Stimulated activated CD8-positive, alpha-beta memory T cell treated with anti-CD3 and anti-CD28 coated beads, Interleukin-12 subunit alpha, Interleukin-12 subunit beta, amount 100 ng/mL, for 24 hours (primary cell): ENCODE data around the gene MRGPRX2.

Source experiments
- DNase-seq: peaks from one replicate; pipeline ENCODE4 v3.0.0-alpha.2; 2020; ENCODE audit errors: extremely low read depth

MRGPRX2 gene

GRCh38 chr11:19075636-19076035 lies 15.1 kb upstream of the MRGPRX2 start:
- no peak for DNase-seq

- DNase-seq, result no peak
These were observed 13.2 kb upstream of the MRGPRX2 start for GRCh38 chr11:19073454-19074415.

GRCh38 chr11:19072464-19072863 lies 11.9 kb upstream of the MRGPRX2 start:
- DNase-seq, result no peak

GRCh38 chr11:19071255-19071654 lies 10.7 kb upstream of the MRGPRX2 start:
- peak; percentile 14 for DNase-seq

GRCh38 chr11:19059833-19060232 lies 684 bp downstream of the MRGPRX2 start:
- DNase-seq, result no peak

GRCh38 chr11:19055905-19056304 lies 4.6 kb downstream of the MRGPRX2 start:
- no peak for DNase-seq

GRCh38 chr11:19055016-19055415 lies 5.5 kb downstream of the MRGPRX2 start:
- DNase-seq, result no peak

GRCh38 chr11:19053909-19054308 lies 6.6 kb downstream of the MRGPRX2 start:
- DNase-seq, result no peak

GRCh38 chr11:19050281-19050680 lies 10.2 kb downstream of the MRGPRX2 start:
- DNase-seq, result no peak

- DNase-seq, result no peak
These were observed 11.2 kb downstream of the MRGPRX2 start for GRCh38 chr11:19049351-19049750.

GRCh38 chr11:19040051-19040450 lies 20.5 kb downstream of the MRGPRX2 start:
- no peak for DNase-seq

GRCh38 chr11:19039409-19039808 lies 21.1 kb downstream of the MRGPRX2 start:
- no peak for DNase-seq

GRCh38 chr11:19032990-19033389 lies 27.5 kb downstream of the MRGPRX2 start:
- DNase-seq, result no peak

GRCh38 chr11:19027829-19028595 lies 32.5 kb downstream of the MRGPRX2 start:
- DNase-seq, result no peak

- DNase-seq, result no peak
These were observed 33.7 kb downstream of the MRGPRX2 start for GRCh38 chr11:19026862-19027261.

GRCh38 chr11:19025481-19026406 lies 34.8 kb downstream of the MRGPRX2 start:
- no peak for DNase-seq

GRCh38 chr11:19020831-19021230 lies 39.7 kb downstream of the MRGPRX2 start:
- DNase-seq, result no peak

- DNase-seq, result no peak
These were observed 41.6 kb downstream of the MRGPRX2 start for GRCh38 chr11:19018901-19019300.

- no peak for DNase-seq
These were observed 47.2 kb downstream of the MRGPRX2 start for GRCh38 chr11:19013181-19013857.

GRCh38 chr11:19012636-19013035 lies 47.9 kb downstream of the MRGPRX2 start:
- DNase-seq, result no peak
